ENCODE measurements around the gene CDH23. TPM values are rescaled to one million over a fixed set of nuclear protein-coding genes. Genes with fewer than 3 reads are reported as not detected.

The CDH23 gene
- total RNA-seq, 4 donors from 2014 or later = 14.4 to 29.6 (median 19.7) TPM

DNA sequence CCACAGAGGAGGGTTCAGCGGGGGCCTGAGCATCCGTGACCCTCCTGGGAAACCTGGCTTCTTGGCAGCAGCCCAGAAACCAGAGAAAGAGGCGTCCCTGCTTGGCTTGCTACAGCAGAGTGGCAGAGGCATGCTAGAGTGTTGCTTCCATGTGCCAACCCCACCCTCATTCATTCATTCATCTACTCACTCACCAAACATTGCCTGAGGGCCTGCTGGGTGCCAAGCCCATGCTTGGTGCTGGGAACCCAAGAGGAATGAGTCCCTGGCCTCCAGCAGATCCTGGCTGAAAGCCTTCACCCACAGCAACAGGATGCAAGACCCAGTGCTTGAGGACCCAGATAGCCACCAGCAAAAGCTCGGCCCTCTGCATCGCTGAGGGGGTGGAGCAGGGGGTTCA, 129.0 kb downstream of the CDH23 start:
- Histone ChIP-seq H3K4me1 (no peaks in the 10 kb centered on the region), H3K9me3 (no peaks in the 10 kb centered on the region), H3K36me3 (no peaks in the 10 kb centered on the region), H3K4me3 (no peak overlapping the region), H3K27me3 (no peaks in the 10 kb centered on the region), H3K27ac (replicated peaks in 1 of 4) (no peak overlapping the region)
- no peak for TF ChIP-seq EP300 (IDR thresholded peaks at IDR 0.05)
- no peak for DNase-seq (ENCODE audit: extremely low spot score)
- 94% methylated on average over 5 of the region's 5 CpGs for WGBS
- intact Hi-C loops (cut with DNase I) = no loop called here

DNA sequence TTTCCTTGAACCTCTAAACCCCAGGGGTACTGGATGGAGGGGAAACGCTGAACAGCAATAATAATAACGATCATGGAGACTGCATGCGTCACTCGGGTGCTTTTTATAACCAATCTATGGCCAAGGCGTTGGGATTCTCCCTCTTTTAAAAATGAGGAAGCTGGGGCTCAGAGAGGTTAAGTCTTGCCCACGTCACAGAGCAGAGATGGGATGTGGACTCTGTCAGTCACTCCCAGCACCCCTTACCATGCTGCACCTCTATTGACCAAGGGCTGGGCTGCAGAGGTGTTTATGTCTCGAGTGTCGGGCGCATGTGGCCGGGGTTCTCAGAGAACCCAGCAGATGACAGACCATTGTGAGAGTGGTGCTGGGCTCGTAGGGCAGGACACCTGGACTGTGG, 129.9 kb downstream of the CDH23 start:
- no peaks in the 10 kb centered on the region for H3K27me3 ChIP-seq
- TF ChIP-seq POLR2A (IDR thresholded peaks at IDR 0.05; ENCODE audit: low read depth) = no peak
- TF ChIP-seq, protein P1, sequence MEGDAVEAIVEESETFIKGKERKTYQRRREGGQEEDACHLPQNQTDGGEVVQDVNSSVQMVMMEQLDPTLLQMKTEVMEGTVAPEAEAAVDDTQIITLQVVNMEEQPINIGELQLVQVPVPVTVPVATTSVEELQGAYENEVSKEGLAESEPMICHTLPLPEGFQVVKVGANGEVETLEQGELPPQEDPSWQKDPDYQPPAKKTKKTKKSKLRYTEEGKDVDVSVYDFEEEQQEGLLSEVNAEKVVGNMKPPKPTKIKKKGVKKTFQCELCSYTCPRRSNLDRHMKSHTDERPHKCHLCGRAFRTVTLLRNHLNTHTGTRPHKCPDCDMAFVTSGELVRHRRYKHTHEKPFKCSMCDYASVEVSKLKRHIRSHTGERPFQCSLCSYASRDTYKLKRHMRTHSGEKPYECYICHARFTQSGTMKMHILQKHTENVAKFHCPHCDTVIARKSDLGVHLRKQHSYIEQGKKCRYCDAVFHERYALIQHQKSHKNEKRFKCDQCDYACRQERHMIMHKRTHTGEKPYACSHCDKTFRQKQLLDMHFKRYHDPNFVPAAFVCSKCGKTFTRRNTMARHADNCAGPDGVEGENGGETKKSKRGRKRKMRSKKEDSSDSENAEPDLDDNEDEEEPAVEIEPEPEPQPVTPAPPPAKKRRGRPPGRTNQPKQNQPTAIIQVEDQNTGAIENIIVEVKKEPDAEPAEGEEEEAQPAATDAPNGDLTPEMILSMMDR (IDR thresholded peaks at IDR 0.05) = no peak
- no peak for TF ChIP-seq EP300 (IDR thresholded peaks at IDR 0.05)
- TF ChIP-seq POLR2AphosphoS5 (IDR thresholded peaks at IDR 0.05) = no peak
- no peaks in the 10 kb centered on the region for H3K4me1 ChIP-seq
- H3K4me3 ChIP-seq = no peak overlapping the region
- intact Hi-C loops (cut with DNase I) = no loop called here
- DNase-seq (ENCODE audit: extremely low spot score) = no peak
- 95% methylated on average over 7 of the region's 11 CpGs for WGBS
- H3K9me3 ChIP-seq = no peaks in the 10 kb centered on the region
- no peak overlapping the region for H3K27ac ChIP-seq (replicated peaks in 1 of 4)
- no peaks in the 10 kb centered on the region for H3K36me3 ChIP-seq

DNA sequence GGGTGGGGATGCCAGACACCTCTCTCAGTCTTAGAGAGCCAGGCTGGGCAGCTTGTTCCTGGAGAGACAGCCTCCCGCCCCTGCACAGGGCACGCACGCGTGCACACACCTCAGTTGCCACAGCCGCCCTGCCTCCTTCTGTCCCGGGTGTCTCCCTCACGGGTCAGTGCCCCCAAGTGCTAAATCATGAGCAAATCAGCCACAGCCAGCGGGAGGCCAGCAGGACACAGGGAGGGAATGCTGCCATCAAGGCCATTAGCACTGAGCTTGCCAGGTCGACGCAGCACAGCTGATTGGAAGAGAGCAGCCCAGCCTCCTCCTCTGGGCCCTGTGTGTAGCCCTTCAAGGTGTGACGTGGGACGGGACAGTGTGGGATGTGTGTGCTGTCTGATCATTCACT, 130.4 kb downstream of the CDH23 start:
- no peaks in the 10 kb centered on the region for H3K36me3 ChIP-seq
- H3K4me3 ChIP-seq = no peak overlapping the region
- H3K4me1 ChIP-seq = no peaks in the 10 kb centered on the region
- intact Hi-C loops (cut with DNase I) = no loop called here
- TF ChIP-seq EP300 (IDR thresholded peaks at IDR 0.05) (no peak), POLR2AphosphoS5 (IDR thresholded peaks at IDR 0.05) (no peak), POLR2A (IDR thresholded peaks at IDR 0.05; ENCODE audit: low read depth) (no peak)
- TF ChIP-seq, protein P1 (IDR thresholded peaks at IDR 0.05) = no peak
- 86% methylated on average over 7 of the region's 12 CpGs for WGBS
- H3K27me3 ChIP-seq = no peaks in the 10 kb centered on the region
- no peak for DNase-seq (ENCODE audit: extremely low spot score)
- H3K27ac ChIP-seq (replicated peaks in 1 of 4) = no peak overlapping the region
- no peaks in the 10 kb centered on the region for H3K9me3 ChIP-seq

DNA sequence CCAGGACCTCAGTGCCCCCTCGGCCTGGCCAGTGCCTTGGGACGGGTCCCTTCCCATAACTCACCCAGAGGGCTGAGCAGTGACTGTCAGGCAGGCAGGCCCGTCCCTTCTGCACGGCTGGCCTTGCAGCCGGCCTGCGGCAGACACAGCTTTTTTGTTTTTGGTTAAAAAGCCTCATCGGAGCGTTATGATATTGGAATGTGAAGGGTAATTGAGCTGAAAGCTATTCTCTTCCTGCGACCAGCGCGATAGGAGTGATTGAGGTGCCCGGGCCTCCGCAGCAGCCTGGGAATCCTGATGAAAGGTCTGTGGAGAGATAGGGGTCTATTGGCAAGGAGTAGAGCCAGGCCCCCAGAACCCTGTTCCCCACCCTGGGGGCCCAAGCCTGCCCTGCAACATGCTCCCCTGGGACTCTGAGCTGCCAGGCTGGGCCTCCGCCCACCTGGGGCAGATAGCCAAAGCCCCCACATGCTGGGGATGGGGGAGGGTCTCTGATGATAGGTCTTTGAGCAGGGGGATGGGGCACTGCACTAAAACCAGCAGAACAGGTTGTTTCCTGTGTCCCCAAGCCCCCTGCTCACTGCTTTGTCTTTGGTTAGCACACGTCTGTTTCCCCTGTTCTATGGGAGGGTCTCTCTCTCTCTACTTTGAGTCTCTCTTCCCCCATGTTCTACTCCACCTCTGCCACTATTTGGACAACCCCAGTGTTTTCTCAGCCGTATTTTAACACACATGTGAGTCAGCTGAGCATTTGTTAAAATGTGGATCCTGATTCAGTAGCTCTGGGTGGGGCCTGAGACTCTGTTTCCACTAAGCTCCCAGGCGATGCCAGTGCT, 131.9 kb downstream of the CDH23 start:
- Histone ChIP-seq H3K4me3 (no peak overlapping the region), H3K27ac (replicated peaks in 1 of 4) (no peak overlapping the region), H3K27me3 (no peaks in the 10 kb centered on the region), H3K9me3 (no peaks in the 10 kb centered on the region), H3K4me1 (no peaks in the 10 kb centered on the region), H3K36me3 (no peaks in the 10 kb centered on the region)
- intact Hi-C loops (cut with DNase I) = no loop called here
- WGBS = 94% methylated on average over 16 of the region's 17 CpGs
- TF ChIP-seq, protein P1 (IDR thresholded peaks at IDR 0.05) = no peak
- TF ChIP-seq POLR2A (IDR thresholded peaks at IDR 0.05; ENCODE audit: low read depth) (no peak), EP300 (IDR thresholded peaks at IDR 0.05) (no peak), POLR2AphosphoS5 (IDR thresholded peaks at IDR 0.05) (no peak)
- no peak for DNase-seq (ENCODE audit: extremely low spot score)

DNA sequence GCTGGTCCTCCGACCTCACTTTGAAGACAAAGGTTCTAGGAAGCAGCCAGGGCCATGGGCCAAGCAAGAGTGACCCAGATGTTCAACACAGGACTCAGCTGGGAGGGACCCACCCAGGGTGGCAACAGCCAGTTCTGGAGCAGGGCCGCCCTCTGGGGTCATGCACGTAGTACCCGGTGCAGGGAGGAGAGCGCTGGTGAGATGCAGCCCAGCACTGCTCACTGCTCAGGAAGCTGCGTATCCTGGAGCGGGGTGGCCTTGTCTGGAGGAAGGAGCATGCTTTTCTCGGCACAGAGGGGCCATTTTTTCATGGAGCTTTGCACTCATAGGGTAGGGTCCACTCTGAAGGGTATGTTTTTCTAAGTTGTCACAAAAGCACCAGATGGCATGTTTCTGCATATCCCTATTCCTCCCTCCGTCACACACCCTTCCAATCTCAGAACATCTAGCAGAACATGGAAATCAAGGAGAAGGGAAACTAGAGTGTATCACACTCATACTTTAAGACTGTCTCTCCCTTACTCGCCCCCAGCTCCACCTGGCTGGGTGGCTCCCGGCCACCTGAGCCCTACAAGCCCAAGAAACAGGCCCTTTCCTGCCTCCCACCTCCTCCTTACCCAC, 132.6 kb downstream of the CDH23 start:
- DNase-seq (ENCODE audit: extremely low spot score) = no peak
- WGBS = 87% methylated on average over 5 of the region's 11 CpGs

More for the DNA sequence above, 132.6 kb downstream of the CDH23 start:
- no peaks in the 10 kb centered on the region for H3K36me3 ChIP-seq
- TF ChIP-seq EP300 (IDR thresholded peaks at IDR 0.05) = no peak
- H3K9me3 ChIP-seq = no peaks in the 10 kb centered on the region
- no peak overlapping the region for H3K27ac ChIP-seq (replicated peaks in 1 of 4)
- intact Hi-C loops (cut with DNase I) = no loop called here
- H3K4me1 ChIP-seq = no peaks in the 10 kb centered on the region
- H3K27me3 ChIP-seq = no peaks in the 10 kb centered on the region
- H3K4me3 ChIP-seq = no peak overlapping the region
